Epithelial cell of proximal tubule (primary cell): ENCODE measurements around the gene CAMK1G. TPM values are rescaled to one million over a fixed set of nuclear protein-coding genes. Genes with fewer than 3 reads are reported as not detected.

ENCODE experiments used
- DNase-seq: peaks from one replicate; pipeline ENCODE4 v3.0.0-alpha.2; 2011; ENCODE audit warnings: low read depth
- H3K4me3 ChIP-seq: 2 replicates; pipeline ENCODE4 v1.5.1; 2011; ENCODE audit warnings: low read depth, mild to moderate bottlenecking, low read length
- CTCF ChIP-seq: conservative IDR thresholded peaks from 2 replicates; pipeline ENCODE4 v1.5.1; 2012; ENCODE audit warnings: low read depth, mild to moderate bottlenecking, low read length
- total RNA-seq: library from RNA; depleted of rRNA; stranded (reverse); fragments of >200 nt; gene quantifications from 2 replicates; pipeline ENCODE4 v1.2.3, GENCODE V29; 2015

The CAMK1G gene
- total RNA-seq, 1 donor from 2014 or later = 0.23 TPM

- no peak for DNase-seq
- TF ChIP-seq CTCF = no peak
- no peak overlapping the region for H3K4me3 ChIP-seq
Measured at GRCh38 chr1:209627027-209627731, 43.7 kb downstream of the CAMK1G start.

- TF ChIP-seq CTCF = peak; percentile 97
- H3K4me3 ChIP-seq = no peak overlapping the region
- no peak for DNase-seq
Measured at GRCh38 chr1:209627732-209628196, 44.2 kb downstream of the CAMK1G start.

DNA sequence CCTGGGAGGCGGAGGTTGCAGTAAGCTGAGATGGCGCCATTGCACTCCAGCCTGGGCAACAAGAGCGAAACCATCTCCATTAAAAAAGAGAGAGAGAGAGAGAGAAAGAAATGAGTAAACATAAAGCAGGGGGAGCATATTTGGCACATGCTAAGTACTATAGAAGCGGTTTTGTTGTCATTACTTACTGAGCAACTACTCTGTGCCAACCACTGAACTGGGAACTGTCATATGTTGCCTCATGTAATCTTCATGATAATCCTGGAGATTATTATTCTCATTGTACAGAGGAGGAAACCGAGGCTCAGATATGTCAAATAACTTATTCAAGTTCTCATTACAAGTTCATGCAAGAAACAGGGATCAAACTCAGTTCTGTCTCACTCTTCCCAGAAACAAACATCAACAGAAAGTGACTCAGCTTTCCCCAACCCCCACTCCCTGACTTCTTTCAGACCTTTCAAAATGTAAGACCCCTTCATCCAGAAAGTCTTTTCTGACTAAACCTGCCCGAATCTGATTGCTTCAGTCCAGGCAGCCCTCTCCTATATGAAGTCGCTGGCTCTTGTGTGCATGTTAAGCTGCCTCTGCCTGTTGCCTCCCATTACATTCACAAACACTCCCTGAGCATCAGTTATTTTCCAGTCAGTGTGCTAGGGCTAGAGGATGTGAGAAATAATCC is 45.2 kb downstream of the CAMK1G start:
- no peak for TF ChIP-seq CTCF
- no peak for DNase-seq

DNA sequence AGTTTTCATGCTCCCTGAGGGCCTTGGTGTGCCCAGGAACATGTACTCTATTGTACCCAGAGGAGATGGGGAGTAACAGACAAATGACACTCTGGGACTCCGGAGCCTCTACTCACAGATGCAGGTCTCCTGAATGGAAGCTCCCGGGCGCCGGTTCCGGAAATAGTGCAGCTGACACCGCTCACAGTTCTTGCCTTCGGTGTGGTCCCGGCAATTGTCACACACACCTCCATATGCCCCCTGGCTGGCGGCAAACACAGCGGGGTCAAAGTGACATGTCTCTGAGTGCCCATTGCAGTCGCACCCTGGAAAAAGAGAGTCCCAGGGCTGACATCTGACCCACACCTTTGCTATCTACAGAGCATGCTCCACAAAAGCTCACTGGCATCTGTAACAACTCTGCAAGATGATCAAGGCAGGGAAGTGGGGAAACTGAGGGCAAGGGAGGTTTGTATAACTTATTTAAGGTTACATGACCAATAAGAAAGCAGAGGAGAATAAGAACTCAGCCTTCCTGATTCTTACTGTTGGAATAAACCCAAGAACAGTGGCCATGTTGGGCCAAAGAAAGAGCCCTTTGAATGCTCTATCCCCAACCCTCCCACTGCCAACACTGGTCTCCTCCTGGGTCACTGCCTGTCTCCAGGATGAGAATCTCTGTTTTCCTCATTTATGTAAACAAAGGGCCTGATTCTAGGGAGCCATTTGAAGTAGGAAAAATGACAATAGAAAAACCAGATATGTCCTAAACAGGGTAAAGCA is 46.3 kb downstream of the CAMK1G start:
- no peak overlapping the region for H3K4me3 ChIP-seq
- DNase-seq = no peak
- TF ChIP-seq CTCF = no peak

More for the DNA sequence above, 45.2 kb downstream of the CAMK1G start:
- no peak overlapping the region for H3K4me3 ChIP-seq

DNA sequence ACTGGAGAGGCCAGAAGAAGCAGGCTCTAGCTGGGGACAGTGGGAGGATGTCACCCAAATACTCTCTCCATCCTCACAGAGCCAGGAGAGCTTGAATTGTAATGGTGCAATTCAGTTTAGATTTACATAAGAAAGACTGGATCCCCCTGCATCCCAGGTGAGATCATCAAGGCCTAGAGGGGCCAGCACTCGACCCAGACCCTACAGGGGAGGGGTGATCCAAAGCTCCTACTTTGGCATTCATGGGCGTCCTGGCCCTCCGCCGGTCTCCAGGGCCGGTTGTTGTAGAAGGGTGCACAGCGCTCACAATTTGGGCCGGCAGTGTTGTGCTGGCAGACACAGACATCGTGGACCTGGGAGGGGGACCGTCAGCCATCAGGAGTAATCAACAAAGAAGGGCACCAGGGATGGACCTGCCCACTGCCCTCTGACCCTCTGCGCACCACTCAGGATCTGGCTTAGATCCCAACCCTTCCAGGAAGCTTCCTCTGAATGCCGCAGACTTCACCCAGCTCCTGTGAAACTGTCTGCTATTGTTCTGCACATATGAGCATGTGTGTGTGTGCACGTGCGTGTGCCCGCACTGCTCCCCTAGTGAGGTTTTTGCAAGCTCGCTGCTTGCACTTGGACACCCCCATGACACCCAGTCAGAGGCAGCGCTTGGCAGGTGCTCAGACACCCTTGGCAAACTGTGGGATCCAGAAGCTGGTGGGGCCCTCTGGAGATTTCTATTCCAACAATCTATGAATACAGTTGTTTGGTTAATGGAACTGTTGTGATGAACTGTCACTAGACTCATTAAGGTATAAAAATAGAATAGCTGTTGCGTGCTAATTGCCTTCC is 47.1 kb downstream of the CAMK1G start:
- TF ChIP-seq CTCF = no peak
- DNase-seq = no peak
- no peak overlapping the region for H3K4me3 ChIP-seq

DNA sequence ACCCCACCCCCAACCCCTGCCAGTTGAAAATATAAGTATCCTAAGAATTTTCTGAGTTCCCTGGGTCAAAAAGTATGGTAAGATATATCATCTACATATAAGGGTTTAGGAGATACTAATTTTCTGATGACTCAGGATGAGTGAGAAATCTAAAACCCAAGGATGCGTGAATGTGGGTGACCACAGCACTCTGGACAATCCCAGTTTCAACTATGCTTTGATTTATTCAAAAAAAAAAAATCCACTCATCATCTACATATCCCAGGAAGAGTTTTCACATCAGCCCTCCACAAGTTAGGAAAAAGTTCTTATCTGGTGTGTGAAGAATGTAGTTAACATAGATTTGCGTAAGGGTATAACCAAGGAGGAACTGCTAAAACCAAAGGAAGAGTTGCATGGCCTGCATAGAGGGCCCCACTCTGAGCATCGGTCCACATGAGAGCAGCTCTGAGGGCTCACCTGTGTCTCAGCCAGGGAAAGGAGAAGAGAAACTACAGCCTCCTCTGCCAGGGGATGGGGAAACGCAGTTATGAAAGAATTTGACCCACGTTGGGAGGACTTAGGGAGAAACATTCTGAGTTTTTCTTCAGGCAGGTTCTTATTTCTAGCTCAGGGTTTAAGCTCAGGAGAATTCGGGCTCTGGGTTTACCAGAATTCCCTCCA is 50.0 kb downstream of the CAMK1G start:
- no peak for TF ChIP-seq CTCF
- no peak for DNase-seq

More for the DNA sequence above, 50.0 kb downstream of the CAMK1G start:
- H3K4me3 ChIP-seq = no peak overlapping the region
